HG03565 (cell line): ENCODE measurements around the gene IL10RB.

Source experiments
- ATAC-seq: cut with Tn5 transposase; IDR thresholded peaks from one replicate; pipeline ENCODE4 v1.9.1; 2021; ENCODE audit warnings: mild to moderate bottlenecking, moderate library complexity; ENCODE audit not compliant: unreplicated experiment

IL10RB gene

GRCh38 chr21:33265664-33266049 lies 510 bp upstream of the IL10RB start:
- peak; percentile 22 for ATAC-seq

- no peak for ATAC-seq
These were observed 595 bp downstream of the IL10RB start for GRCh38 chr21:33266789-33267135.

GRCh38 chr21:33267250-33267649 lies 1.1 kb downstream of the IL10RB start:
- ATAC-seq, result no peak

- ATAC-seq, result peak; percentile 7
These were observed 2.2 kb downstream of the IL10RB start for GRCh38 chr21:33268393-33268736.

GRCh38 chr21:33268737-33269441 lies 2.7 kb downstream of the IL10RB start:
- peak; percentile 55 for ATAC-seq

GRCh38 chr21:33270986-33271385 lies 4.8 kb downstream of the IL10RB start:
- no peak for ATAC-seq

GRCh38 chr21:33273044-33273443 lies 6.9 kb downstream of the IL10RB start:
- ATAC-seq, result no peak

GRCh38 chr21:33278721-33279120 lies 12.6 kb downstream of the IL10RB start:
- no peak for ATAC-seq

- ATAC-seq, result no peak
These were observed 13.2 kb downstream of the IL10RB start for GRCh38 chr21:33279330-33279820.

- ATAC-seq, result no peak
These were observed 15.0 kb downstream of the IL10RB start for GRCh38 chr21:33281096-33281652.

- no peak for ATAC-seq
These were observed 17.0 kb downstream of the IL10RB start for GRCh38 chr21:33283203-33283602.

- no peak for ATAC-seq
These were observed 19.9 kb downstream of the IL10RB start for GRCh38 chr21:33286076-33286475.

- no peak for ATAC-seq
These were observed 20.7 kb downstream of the IL10RB start for GRCh38 chr21:33286600-33287456.

- ATAC-seq, result no peak
These were observed 23.1 kb downstream of the IL10RB start for GRCh38 chr21:33289199-33289819.

GRCh38 chr21:33290441-33290840 lies 24.3 kb downstream of the IL10RB start:
- ATAC-seq, result no peak

- ATAC-seq, result no peak
These were observed 25.5 kb downstream of the IL10RB start for GRCh38 chr21:33291686-33292085.

GRCh38 chr21:33292724-33293123 lies 26.6 kb downstream of the IL10RB start:
- no peak for ATAC-seq

- no peak for ATAC-seq
These were observed 27.0 kb downstream of the IL10RB start for GRCh38 chr21:33293136-33293535.

- ATAC-seq, result no peak
These were observed 27.6 kb downstream of the IL10RB start for GRCh38 chr21:33293811-33294216.

- ATAC-seq, result no peak
These were observed 30.0 kb downstream of the IL10RB start for GRCh38 chr21:33296156-33296555.

- no peak for ATAC-seq
These were observed 33.1 kb downstream of the IL10RB start for GRCh38 chr21:33299181-33299752.
